ENCODE data around the gene TMEM212. TPM values are rescaled to one million over a fixed set of nuclear protein-coding genes. Genes with fewer than 3 reads are reported as not detected.
"Not testable (repeated sequence)": the region's sequence is repeated elsewhere in the genome, so short reads cannot be mapped to it uniquely, and the experiment has no call there.

The TMEM212 gene
- total RNA-seq, 1 donor from 2014 or later, result not detected

DNA sequence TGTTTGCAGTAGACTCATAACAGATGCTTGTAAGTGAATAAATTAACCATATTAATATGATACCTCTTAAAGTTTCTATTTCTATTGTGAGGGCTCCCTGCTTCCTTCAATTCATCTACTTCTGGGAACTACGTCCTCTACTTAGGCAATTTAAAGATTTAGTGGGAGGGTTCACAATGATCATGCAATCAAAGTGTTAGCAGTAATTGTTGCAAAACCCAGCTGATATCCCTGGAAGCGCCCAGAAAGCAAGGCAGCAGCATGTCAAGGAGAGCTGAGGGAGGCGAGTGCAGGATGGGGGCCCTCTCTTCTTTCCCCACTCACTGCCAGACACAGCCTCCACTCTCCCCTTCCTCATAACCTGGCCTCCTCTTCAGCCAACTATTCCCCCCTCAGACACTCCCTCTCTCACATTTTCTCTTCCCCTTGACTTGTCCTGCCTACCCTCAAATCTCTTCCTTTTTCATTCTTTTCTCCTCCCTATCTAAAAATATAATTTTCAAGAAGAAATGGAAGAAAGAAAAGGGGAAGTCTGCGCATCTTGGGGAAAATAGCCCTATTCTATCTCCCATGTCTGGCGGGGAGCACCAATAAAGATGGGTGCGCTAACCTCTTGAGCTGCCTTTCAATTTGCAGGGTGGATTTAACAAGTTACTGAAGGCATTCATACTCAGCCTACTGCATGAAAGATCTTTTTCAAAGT lies 6.6 kb downstream of the TMEM212 start:
- Histone ChIP-seq H3K36me3 (ENCODE audit: control insufficient read depth, insufficient read depth, low read length) (no peaks in the 10 kb centered on the region), H3K27me3 (ENCODE audit: control insufficient read depth, insufficient read depth, low read length) (no peaks in the 10 kb centered on the region), H3K4me3 (ENCODE audit: low read depth, low read length) (no peak overlapping the region)
- FAIRE-seq (no peak), DNase-seq (ENCODE audit: low read depth) (no peak)
- TF ChIP-seq CTCF (IDR thresholded peaks at IDR 0.05; ENCODE audit: insufficient read depth, low read length, severe bottlenecking), result no peak

GRCh38 chr3:171850320-171850959 lies 7.3 kb downstream of the TMEM212 start:
- no peak for TF ChIP-seq CTCF (IDR thresholded peaks at IDR 0.05; ENCODE audit: insufficient read depth, low read length, severe bottlenecking)
- no peaks in the 10 kb centered on the region for H3K36me3 ChIP-seq (ENCODE audit: control insufficient read depth, insufficient read depth, low read length)

DNA sequence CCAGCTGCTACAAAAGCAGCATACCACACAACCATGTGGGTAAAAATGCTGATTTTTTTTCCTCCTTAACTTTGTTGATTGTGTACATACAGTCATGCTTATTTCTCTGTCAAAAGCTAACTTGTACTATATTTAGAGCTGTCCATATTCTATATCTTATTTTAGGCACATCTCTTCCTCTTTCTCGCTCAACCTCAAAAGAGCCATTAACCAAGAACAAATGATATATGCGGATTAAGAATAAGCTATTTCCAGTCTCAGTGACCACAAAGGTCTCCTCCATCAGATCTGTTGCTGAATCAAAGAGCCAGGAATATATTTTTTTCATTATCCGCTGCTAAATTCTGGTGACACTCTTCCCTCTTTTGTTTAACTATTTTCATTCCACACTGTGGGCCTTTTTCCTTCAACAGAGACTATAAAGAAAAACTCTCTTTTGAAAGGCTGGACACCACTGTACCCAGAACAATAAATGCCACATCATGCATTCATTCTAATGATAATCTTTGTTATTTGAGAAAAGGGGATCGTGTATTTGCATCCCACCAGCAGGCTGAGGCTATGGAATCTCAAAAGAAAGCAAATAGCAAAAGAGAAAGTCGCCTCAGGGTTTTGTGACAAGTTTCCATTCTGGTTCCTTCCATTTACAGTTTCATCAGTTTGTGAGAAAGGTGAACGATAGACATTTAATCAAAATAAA lies 8.0 kb downstream of the TMEM212 start:
- TF ChIP-seq CTCF (IDR thresholded peaks at IDR 0.05; ENCODE audit: insufficient read depth, low read length, severe bottlenecking), result no peak
- Histone ChIP-seq H3K4me3 (ENCODE audit: low read depth, low read length) (no peak overlapping the region), H3K27me3 (ENCODE audit: control insufficient read depth, insufficient read depth, low read length) (no peaks in the 10 kb centered on the region), H3K36me3 (ENCODE audit: control insufficient read depth, insufficient read depth, low read length) (no peaks in the 10 kb centered on the region)
- FAIRE-seq, result no peak
- DNase-seq (ENCODE audit: low read depth), result no peak

More at GRCh38 chr3:171850320-171850959, 7.3 kb downstream of the TMEM212 start:
- FAIRE-seq, result no peak
- no peaks in the 10 kb centered on the region for H3K27me3 ChIP-seq (ENCODE audit: control insufficient read depth, insufficient read depth, low read length)
- H3K4me3 ChIP-seq (ENCODE audit: low read depth, low read length), result no peak overlapping the region
- DNase-seq (ENCODE audit: low read depth), result no peak

GRCh38 chr3:171851660-171852058 lies 8.5 kb downstream of the TMEM212 start:
- H3K36me3 ChIP-seq (ENCODE audit: control insufficient read depth, insufficient read depth, low read length), result no peaks in the 10 kb centered on the region
- no peak overlapping the region for H3K4me3 ChIP-seq (ENCODE audit: low read depth, low read length)
- no peak for FAIRE-seq
- H3K27me3 ChIP-seq (ENCODE audit: control insufficient read depth, insufficient read depth, low read length), result no peaks in the 10 kb centered on the region
- TF ChIP-seq CTCF (IDR thresholded peaks at IDR 0.05; ENCODE audit: insufficient read depth, low read length, severe bottlenecking), result no peak
- DNase-seq (ENCODE audit: low read depth), result no peak

DNA sequence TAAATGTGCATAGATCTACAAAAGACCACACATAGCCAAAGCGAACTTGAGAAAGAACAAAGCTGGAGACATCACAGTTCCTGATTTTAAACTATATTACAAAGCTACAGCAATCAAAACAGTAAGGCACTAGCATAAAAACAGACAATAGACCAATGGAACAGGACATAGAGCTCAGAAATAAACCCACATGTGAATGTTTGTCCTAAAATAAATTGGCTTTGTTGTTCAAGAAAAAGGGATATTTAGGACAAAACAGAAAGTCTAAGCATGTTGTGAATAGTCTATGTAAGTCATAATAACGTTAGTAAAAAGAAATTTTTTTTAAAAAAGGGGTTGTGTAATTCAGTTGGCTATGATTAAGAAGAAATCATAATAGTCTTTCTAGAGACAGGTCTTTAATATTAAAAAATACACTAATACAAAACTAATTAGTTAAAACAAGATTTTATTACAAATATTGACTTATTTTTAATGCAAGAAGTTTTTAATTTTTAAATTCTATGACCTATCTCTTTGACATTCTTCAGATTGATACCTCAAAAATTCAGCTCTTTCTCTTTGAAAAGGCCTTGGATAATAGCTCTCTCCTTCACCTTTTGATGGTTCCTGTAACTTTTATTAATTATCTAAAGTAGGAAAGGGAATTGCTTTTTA lies 11.6 kb downstream of the TMEM212 start:
- Histone ChIP-seq H3K27me3 (ENCODE audit: control insufficient read depth, insufficient read depth, low read length) (no peaks in the 10 kb centered on the region), H3K4me3 (ENCODE audit: low read depth, low read length) (no peak overlapping the region), H3K36me3 (ENCODE audit: control insufficient read depth, insufficient read depth, low read length) (no peaks in the 10 kb centered on the region)
- no peak for TF ChIP-seq CTCF (IDR thresholded peaks at IDR 0.05; ENCODE audit: insufficient read depth, low read length, severe bottlenecking)
- DNase-seq (ENCODE audit: low read depth) (no peak), FAIRE-seq (no peak)

- not testable (repeated sequence) for H3K36me3 ChIP-seq (ENCODE audit: control insufficient read depth, insufficient read depth, low read length); FAIRE-seq; H3K4me3 ChIP-seq (ENCODE audit: low read depth, low read length); DNase-seq (ENCODE audit: low read depth); H3K27me3 ChIP-seq (ENCODE audit: control insufficient read depth, insufficient read depth, low read length)
Measured at GRCh38 chr3:171858770-171859169, 15.6 kb downstream of the TMEM212 start.

All from bronchial epithelial cell (primary cell).